NCI-H2196 (cell line): ENCODE results near the gene PEMT.
"Not testable (repeated sequence)": the region's sequence is repeated elsewhere in the genome, so short reads cannot be mapped to it uniquely, and the experiment has no call there.

Experiments used
- DNase-seq: peaks from one replicate; lab custom pipeline; 2025; ENCODE audit not compliant: unreplicated experiment; lab: John Stamatoyannopoulos, UW

PEMT gene

DNA sequence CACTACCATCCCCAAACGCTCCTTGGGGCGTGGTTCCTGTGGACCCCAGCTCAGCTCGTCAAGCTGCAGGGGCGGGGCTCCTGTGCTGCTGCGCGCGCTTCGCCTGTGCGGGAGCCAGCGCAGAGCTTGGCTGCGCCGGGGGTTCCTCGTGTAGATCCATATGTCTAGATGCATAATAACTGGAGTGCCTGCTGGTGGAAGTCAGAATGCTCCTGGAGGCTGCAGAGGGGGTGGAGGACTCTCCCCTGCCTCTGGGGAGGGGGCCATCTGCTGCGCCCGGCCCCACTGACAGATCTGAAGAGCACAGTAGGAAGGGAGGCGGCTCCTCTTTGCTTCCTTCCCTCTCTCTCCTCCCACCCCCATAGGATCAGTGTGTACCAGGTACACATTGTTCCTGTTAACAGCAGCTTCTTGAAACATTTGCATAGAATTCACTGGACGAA lies 99.9 kb downstream of the PEMT start:
- no peak for DNase-seq

GRCh38 chr17:17491031-17491471 lies 100.5 kb downstream of the PEMT start:
- no peak for DNase-seq

DNA sequence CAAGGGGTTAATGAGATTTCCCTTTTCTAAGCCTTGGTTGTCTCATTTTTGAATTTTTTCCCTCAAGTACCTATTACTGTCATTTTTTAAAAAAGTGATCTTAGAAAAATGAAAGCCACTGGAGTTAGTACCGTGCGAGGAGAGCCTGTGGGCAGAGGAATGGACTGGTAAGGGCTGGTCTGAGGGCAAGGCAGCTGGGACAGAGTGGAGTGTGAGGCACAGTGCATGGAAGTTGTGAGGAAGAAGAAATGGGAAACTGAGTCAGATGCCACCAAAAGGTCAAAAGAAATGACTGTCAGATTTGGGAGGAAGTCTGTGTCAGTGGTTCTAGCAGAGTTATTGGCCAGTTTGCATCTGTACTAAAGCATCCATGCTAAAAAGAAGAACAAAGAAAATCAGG lies 103.5 kb downstream of the PEMT start:
- no peak for DNase-seq

- not testable (repeated sequence) for DNase-seq
Measured at GRCh38 chr17:17486416-17486815, 105.1 kb downstream of the PEMT start.

DNA sequence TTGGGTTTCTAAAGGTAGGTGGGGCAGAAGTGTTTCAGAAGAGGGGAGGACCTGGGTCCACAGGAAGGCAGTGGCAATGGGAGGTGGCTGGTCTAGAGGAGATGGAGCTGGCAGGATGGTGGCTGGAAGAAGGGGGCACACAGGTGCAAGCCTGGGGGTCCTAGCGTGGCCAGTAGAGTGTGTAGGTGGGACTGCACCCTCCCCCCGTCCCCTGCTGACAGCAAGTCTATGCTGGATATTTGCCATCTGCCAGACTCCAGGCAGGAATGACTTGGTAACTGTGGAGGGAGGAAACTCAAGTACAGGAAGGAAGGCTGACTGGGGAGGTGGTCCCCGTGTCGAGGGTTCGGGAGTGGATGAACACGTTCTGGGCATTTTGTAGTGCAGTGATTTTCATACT lies 106.1 kb downstream of the PEMT start:
- no peak for DNase-seq

DNA sequence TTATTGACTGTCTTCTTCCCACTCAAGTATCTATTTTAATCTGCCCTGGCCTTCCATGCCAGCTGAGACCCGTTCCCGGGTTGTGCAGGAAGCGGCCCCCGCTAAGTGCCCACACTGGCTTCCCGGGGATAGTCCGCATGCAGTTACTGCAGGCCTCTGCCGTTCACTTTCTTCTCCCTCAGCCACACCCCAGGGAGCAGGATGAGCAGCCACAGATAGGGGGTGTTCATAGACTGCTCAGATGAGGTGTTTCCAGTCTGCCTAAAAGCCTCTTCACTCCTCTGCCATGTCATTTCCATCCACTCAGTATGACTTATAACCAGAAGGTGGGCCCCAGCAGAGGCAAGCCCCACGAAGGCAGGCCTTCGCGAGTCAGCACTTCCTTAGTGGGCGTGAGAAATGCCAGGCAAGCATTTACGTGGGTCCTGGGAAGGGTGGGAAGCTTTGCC lies 107.0 kb downstream of the PEMT start:
- no peak for DNase-seq

DNA sequence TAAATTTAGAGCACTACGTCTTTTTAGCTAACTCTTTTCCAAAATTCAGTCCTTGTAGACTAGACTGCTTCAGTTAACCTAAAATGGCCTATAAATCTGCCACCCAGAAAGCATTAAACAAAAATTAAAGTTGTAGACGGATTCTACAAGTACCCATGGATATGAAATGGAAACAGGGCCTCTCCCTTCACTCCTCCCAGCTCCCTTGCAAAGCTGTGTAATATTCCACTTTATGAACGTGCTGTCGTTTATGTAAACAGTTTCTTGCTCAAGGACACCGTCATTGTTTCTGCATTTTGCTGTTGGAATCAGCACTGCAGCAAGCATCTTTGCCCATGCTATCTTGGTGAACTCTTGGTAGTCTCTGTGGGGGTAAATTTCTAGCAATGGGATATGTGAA lies 109.6 kb downstream of the PEMT start:
- no peak for DNase-seq

DNA sequence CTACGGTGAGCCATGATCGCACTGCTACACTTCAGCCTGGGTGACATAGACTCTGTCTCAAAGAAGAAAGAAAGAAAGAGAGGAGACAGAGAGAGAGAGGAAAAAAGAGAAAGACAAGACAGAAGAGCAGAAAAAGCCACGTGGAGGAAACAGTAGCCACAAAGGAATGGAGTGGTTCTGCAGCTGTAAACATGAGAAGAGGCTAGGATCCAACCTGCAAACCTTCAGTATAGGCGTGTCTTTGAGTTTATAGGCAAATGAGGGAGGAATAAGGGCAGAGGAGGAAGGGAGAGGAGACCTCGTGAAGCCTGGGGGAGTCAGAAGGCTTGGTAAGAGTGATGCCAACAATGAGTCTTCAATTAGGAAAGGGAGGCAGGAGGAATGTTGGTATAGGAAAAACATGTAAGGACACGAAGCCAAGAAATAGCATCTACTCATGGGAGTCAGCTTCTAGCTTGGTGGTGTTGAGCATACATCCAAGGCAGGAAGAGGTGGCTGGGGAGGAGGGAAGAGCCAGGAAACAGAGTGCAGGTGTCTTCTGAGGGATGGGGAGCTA lies 110.8 kb downstream of the PEMT start:
- DNase-seq, result no peak

- DNase-seq, result no peak
Measured at GRCh38 chr17:17479209-17479608, 112.3 kb downstream of the PEMT start.

GRCh38 chr17:17476865-17477467 lies 114.5 kb downstream of the PEMT start, which contains the start of gene MED9:
MED9 (plus strand) TSS chr17:17477000; CDS start chr17:17477042, 42 bp downstream.
- DNase-seq, result peak; percentile 75

- DNase-seq, result no peak
Measured at GRCh38 chr17:17474341-17474740, 117.2 kb downstream of the PEMT start.

- no peak for DNase-seq
Measured at GRCh38 chr17:17472333-17472920, 119.1 kb downstream of the PEMT start.

GRCh38 chr17:17469996-17470395 lies 121.5 kb downstream of the PEMT start:
- no peak for DNase-seq

DNA sequence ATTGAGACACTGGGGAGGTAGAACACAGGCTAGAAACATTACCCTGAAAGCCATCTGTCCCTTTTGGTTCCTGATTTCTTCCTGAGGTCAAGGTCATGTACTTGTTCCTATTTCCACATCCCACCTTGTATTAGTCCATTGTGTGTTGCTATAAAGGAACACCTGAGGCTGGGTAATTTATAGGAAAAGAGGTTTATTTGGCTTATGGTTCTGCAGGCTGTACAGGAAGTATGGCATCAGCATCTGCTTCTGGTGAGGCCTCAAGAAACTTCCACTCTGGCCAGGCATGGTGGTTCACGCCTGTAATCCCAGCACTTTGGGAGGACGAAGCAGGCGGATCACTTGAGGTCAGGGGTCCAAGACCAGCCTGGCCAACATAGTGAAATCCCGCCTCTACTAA lies 122.2 kb downstream of the PEMT start:
- DNase-seq, result no peak

GRCh38 chr17:17468217-17469010 lies 123.1 kb downstream of the PEMT start:
- no peak for DNase-seq

DNA sequence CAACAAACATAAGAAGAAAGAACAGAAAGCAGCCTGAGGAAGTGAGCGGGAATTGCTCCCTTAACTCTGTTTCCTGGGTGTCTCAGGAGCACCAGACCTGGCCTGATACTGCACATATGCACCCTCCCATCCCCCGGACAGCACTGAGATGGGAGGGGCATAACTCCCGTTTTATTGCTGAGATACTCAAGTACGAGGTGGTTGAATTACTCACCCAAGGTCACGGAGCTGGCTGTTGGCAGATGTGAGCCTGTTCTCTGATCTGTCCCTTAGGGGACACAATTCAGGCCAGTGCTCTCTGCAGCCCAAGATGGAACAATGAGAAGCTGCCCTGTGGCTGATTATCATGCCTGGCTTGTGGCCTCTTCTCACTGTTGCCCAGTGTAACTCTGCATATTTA lies 123.8 kb downstream of the PEMT start:
- DNase-seq, result no peak

GRCh38 chr17:17467016-17467415 lies 124.5 kb downstream of the PEMT start:
- no peak for DNase-seq

DNA sequence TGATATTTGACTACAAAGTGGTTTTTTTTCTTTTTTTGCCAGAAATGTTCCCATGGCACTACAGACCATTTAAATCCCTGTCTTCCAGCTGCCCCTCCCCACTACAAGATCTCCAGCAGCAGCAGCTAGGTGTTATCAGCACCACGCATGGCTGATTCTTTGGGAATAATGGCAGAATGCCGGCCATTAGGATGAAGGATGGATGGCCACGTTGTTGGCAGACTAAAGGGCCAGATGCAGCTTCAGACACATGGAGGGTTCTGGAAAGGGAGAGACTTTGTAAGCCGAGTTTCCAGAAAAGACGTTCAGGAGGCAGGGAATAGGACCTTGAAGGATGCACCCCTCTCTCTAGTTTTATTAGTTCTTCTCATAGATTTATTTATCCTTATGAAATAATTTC lies 125.0 kb downstream of the PEMT start:
- no peak for DNase-seq

- DNase-seq, result not testable (repeated sequence)
Measured at GRCh38 chr17:17465878-17466277, 125.6 kb downstream of the PEMT start.

DNA sequence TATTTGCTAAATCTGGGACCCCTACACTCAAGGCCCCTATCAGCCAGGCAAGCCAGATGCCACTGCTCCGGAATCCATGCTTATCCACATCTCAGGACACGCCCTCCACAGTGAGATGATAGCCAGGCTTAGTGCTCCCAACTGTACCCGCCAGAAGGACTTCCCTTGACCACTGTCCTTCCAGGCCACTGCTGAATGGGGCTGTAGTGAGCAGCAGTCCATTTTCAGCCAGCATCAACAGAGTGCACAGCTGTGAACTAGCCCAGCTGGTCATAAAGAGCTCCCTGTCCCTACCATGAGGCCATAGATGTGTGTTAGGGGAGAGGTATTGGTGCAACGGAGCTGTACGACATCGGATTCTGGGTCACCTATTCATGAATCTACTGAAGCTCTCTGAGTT lies 127.7 kb downstream of the PEMT start:
- DNase-seq, result no peak

- DNase-seq, result no peak
Measured at GRCh38 chr17:17462048-17462824, 129.3 kb downstream of the PEMT start.
